Activated naive CD4-positive, alpha-beta T cell treated with anti-CD3 and anti-CD28 coated beads, Interleukin-2, amount 10 ng/mL, durations not matched to agents 7 days and 5 days (primary cell): Measurements from ENCODE around the gene GPHB5.
A peak's percentile ranks its signal among the peaks of the same experiment; 100 is the strongest.
"Not testable (repeated sequence)": the region's sequence is repeated elsewhere in the genome, so short reads cannot be mapped to it uniquely, and the experiment has no call there.

Experiments
- CTCF ChIA-PET: fragments of 350-600 bp; sonication (Branson Sonifier 250); formaldehyde crosslinking; loops from one replicate; lab custom pipeline; 2021; ENCODE audit warnings: antibody characterized with exemption; lab: Charles Lee
- DNase-seq: peaks from one replicate; pipeline ENCODE4 v3.0.0-alpha.2; 2020
- H3K27ac Mint-ChIP-seq: one replicate; pipeline ENCODE4 v1.8.0; 2021; ENCODE audit warnings: mild to moderate bottlenecking, moderate library complexity, mixed read lengths
- H3K27me3 Mint-ChIP-seq: one replicate; pipeline ENCODE4 v1.8.0; 2021; ENCODE audit warnings: mild to moderate bottlenecking, mixed read lengths
- H3K36me3 Mint-ChIP-seq: one replicate; pipeline ENCODE4 v1.8.0; 2021; ENCODE audit warnings: mixed read lengths
- H3K4me1 Mint-ChIP-seq: one replicate; pipeline ENCODE4 v1.8.0; 2021; ENCODE audit warnings: mixed read lengths
- H3K4me3 Mint-ChIP-seq: one replicate; pipeline ENCODE4 v1.8.0; 2021; ENCODE audit warnings: mild to moderate bottlenecking, moderate library complexity, mixed read lengths
- H3K9me3 Mint-ChIP-seq: one replicate; pipeline ENCODE4 v1.8.0; 2021; ENCODE audit warnings: mixed read lengths

GPHB5 gene

GRCh38 chr14:63304429-63304828 is 14.3 kb downstream of the GPHB5 start:
- H3K4me3 Mint-ChIP-seq, H3K9me3 Mint-ChIP-seq, H3K36me3 Mint-ChIP-seq, H3K4me1 Mint-ChIP-seq, DNase-seq, CTCF ChIA-PET, H3K27ac Mint-ChIP-seq: not testable (repeated sequence)
- peaks cover 29% of the 10 kb centered on the region for H3K27me3 Mint-ChIP-seq

GRCh38 chr14:63301891-63302534 is 16.7 kb downstream of the GPHB5 start:
- Mint-ChIP-seq H3K27ac (no peak overlapping the region), H3K9me3 (no peaks in the 10 kb centered on the region), H3K36me3 (no peaks in the 10 kb centered on the region), H3K4me1 (peaks cover 19% of the 10 kb centered on the region), H3K4me3 (no peak overlapping the region), H3K27me3 (peaks cover 26% of the 10 kb centered on the region)
- CTCF ChIA-PET: no interaction called here
- no peak for DNase-seq

GRCh38 chr14:63300854-63301253 is 17.9 kb downstream of the GPHB5 start:
- no peak for DNase-seq
- H3K4me1 Mint-ChIP-seq: peaks cover 24% of the 10 kb centered on the region
- H3K36me3 Mint-ChIP-seq: no peaks in the 10 kb centered on the region
- H3K9me3 Mint-ChIP-seq: no peaks in the 10 kb centered on the region
- H3K27me3 Mint-ChIP-seq: peaks cover 26% of the 10 kb centered on the region
- no peak overlapping the region for H3K4me3 Mint-ChIP-seq
- no peak overlapping the region for H3K27ac Mint-ChIP-seq
- CTCF ChIA-PET: no interaction called here

DNA sequence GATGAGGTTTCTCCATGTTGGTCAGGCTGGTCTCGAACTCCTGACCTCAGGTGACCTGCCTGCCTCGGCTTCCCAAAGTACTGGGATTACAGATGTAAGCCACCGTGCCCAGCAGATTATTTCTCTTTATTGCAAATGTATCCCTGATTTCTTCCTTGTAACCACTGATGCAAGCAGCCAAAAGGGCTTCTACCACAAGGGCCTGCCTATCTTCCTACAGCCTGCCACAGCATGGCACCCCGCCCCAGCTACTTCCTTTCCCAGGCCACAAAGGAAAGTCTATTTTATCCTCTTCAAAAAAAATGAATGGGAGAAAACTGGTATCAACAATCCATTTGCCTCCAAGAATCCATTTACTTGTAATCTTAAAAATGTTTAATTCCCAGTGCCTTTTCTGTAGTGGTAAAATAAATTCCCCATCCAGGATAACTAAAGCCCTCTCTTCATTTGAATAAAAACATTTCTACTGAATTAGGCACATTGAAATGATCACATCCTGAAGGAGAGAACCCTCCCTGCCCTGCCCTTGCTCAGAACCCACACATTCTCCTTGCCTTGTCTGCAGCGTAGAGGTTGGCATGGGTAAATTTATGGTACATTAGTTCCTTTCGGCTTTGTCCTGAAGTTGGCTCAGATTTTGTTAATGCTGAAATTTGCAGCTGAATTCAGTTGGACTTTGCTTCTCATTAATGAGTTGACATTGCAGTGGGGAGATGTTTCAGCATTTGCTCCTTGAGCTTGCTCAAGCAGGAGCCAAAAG is 19.2 kb downstream of the GPHB5 start:
- CTCF ChIA-PET: interaction anchor here (0.7 kb wide), 1 partner anchor 7 kb away, joined by 3 read pairs; no protein-coding TSS in a partner anchor
- Mint-ChIP-seq H3K36me3 (no peaks in the 10 kb centered on the region), H3K27ac (no peak overlapping the region), H3K4me1 (peaks cover 33% of the 10 kb centered on the region), H3K27me3 (peaks cover 26% of the 10 kb centered on the region), H3K4me3 (no peak overlapping the region), H3K9me3 (no peaks in the 10 kb centered on the region)
- no peak for DNase-seq

- peaks cover 35% of the 10 kb centered on the region for H3K4me1 Mint-ChIP-seq
- no peaks in the 10 kb centered on the region for H3K9me3 Mint-ChIP-seq
- CTCF ChIA-PET: no interaction called here
- H3K4me3 Mint-ChIP-seq: no peak overlapping the region
- no peak for DNase-seq
- no peaks in the 10 kb centered on the region for H3K36me3 Mint-ChIP-seq
- no peak overlapping the region for H3K27ac Mint-ChIP-seq
- peaks cover 24% of the 10 kb centered on the region for H3K27me3 Mint-ChIP-seq
These were observed 21.2 kb downstream of the GPHB5 start for GRCh38 chr14:63297372-63298063.

- CTCF ChIA-PET: no interaction called here
- H3K4me1 Mint-ChIP-seq: peaks cover 34% of the 10 kb centered on the region
- no peak for DNase-seq
- H3K27ac Mint-ChIP-seq: no peak overlapping the region
- no peak overlapping the region for H3K4me3 Mint-ChIP-seq
- no peaks in the 10 kb centered on the region for H3K36me3 Mint-ChIP-seq
- H3K9me3 Mint-ChIP-seq: no peaks in the 10 kb centered on the region
- H3K27me3 Mint-ChIP-seq: peaks cover 11% of the 10 kb centered on the region
These were observed 22.6 kb downstream of the GPHB5 start for GRCh38 chr14:63296060-63296563.

GRCh38 chr14:63295231-63295685 is 23.5 kb downstream of the GPHB5 start:
- CTCF ChIA-PET: no interaction called here
- peak overlapping the region; percentile 39 for H3K27ac Mint-ChIP-seq
- no peak for DNase-seq

DNA sequence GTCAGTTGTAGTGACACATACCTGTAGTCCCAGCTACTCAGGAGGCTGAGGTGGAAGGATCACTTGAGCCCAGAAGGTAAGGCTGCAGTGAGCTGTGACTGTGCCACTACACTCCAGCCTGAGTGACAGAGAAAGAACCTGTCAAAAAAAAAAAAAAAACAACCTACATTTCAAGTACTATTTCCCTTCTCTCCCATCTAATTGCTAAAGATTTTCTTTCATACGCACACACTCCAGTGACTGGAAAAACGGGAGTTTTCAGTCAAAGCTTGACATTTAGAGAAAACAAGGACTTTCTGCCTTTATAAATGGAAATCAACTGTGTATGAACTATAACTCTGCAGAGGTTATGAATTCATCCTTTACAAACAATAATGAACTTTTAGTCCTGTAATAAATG is 25.9 kb downstream of the GPHB5 start:
- Mint-ChIP-seq H3K36me3 (no peaks in the 10 kb centered on the region), H3K4me1 (peaks cover 16% of the 10 kb centered on the region), H3K27me3 (peaks cover 9% of the 10 kb centered on the region), H3K9me3 (no peaks in the 10 kb centered on the region), H3K4me3 (no peak overlapping the region), H3K27ac (no peak overlapping the region)
- CTCF ChIA-PET: no interaction called here
- DNase-seq: no peak

More at GRCh38 chr14:63295231-63295685, 23.5 kb downstream of the GPHB5 start:
- Mint-ChIP-seq H3K27me3 (peaks cover 14% of the 10 kb centered on the region), H3K4me1 (peaks cover 34% of the 10 kb centered on the region), H3K36me3 (no peaks in the 10 kb centered on the region), H3K9me3 (no peaks in the 10 kb centered on the region), H3K4me3 (no peak overlapping the region)

GRCh38 chr14:63290741-63291430 is 27.8 kb downstream of the GPHB5 start:
- Mint-ChIP-seq H3K4me3 (no peak overlapping the region), H3K36me3 (no peaks in the 10 kb centered on the region), H3K4me1 (peaks cover 11% of the 10 kb centered on the region), H3K9me3 (no peaks in the 10 kb centered on the region), H3K27me3 (peaks cover 6% of the 10 kb centered on the region), H3K27ac (no peak overlapping the region)
- CTCF ChIA-PET: no interaction called here
- no peak for DNase-seq

DNA sequence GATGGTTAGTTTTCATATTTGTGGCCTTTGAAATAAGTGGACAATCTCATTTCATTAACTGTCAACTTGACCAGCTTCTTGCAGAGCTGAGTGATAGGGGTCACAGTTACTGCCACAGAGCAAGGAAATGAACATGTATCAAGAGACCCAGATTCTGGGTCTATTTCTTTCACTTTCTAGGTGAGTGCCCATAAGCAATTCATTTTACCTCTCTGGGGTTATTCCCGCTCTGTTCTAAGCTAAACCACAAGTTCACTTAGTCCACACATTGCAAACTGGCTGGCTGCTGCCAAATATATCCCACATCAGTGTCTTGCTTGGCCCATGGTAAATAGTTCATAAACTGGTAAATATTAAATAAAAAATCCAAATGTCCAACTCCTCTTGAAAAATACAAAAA is 29.9 kb downstream of the GPHB5 start:
- Mint-ChIP-seq H3K9me3 (no peaks in the 10 kb centered on the region), H3K36me3 (no peaks in the 10 kb centered on the region), H3K27ac (no peak overlapping the region), H3K27me3 (peaks cover 6% of the 10 kb centered on the region), H3K4me1 (no peaks in the 10 kb centered on the region), H3K4me3 (no peak overlapping the region)
- no peak for DNase-seq
- CTCF ChIA-PET: no interaction called here

GRCh38 chr14:63287666-63288483 is 30.9 kb downstream of the GPHB5 start:
- Mint-ChIP-seq H3K4me3 (no peak overlapping the region), H3K27me3 (peaks cover 6% of the 10 kb centered on the region), H3K27ac (no peak overlapping the region), H3K36me3 (no peaks in the 10 kb centered on the region), H3K4me1 (no peaks in the 10 kb centered on the region), H3K9me3 (no peaks in the 10 kb centered on the region)
- CTCF ChIA-PET: interaction anchor here (1.6 kb wide), 1 partner anchor 10 kb away, joined by 3 read pairs; no protein-coding TSS in a partner anchor
- DNase-seq: no peak

DNA sequence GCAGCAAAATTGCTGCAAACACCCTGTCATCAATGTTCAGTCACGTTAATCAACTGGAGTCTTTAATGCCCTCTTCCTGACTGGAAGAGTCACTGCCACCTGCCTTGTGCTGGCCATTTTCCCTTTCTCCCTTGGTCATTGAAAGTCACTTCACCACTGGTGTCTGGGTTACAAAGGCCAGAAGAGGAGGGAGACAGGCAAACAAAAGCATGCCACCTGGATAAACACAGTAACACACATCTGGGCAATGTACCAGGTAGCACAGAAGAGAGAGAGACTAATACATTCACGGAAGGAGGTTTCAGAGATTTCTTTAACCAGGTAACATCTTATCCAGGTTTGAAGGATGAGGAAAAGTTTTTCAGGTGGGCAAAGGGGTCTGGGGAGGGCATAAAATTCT is 32.7 kb downstream of the GPHB5 start:
- no peak for DNase-seq
- Mint-ChIP-seq H3K27ac (no peak overlapping the region), H3K4me3 (no peak overlapping the region), H3K36me3 (no peaks in the 10 kb centered on the region), H3K4me1 (no peaks in the 10 kb centered on the region), H3K9me3 (no peaks in the 10 kb centered on the region), H3K27me3 (peaks cover 4% of the 10 kb centered on the region)
- CTCF ChIA-PET: no interaction called here

GRCh38 chr14:63283884-63284248 is 34.9 kb downstream of the GPHB5 start:
- Mint-ChIP-seq H3K9me3 (no peaks in the 10 kb centered on the region), H3K4me1 (no peaks in the 10 kb centered on the region), H3K27ac (no peak overlapping the region), H3K27me3 (peaks cover 4% of the 10 kb centered on the region), H3K4me3 (no peak overlapping the region), H3K36me3 (no peaks in the 10 kb centered on the region)
- no peak for DNase-seq
- CTCF ChIA-PET: no interaction called here
